C4-2B (cell line): ENCODE measurements around the gene KRTAP1-5.

Experiments used
- ZFX ChIP-seq: fragments of 450-650 bp; IDR thresholded peaks from 2 replicates; pipeline ENCODE4 v1.6.1; 2017
- TF ChIP-seq, protein P1 (sequence below): fragments of 450-650 bp; conservative IDR thresholded peaks from 2 replicates; pipeline ENCODE4 v1.5.1; 2017; ENCODE audit warnings: mild to moderate bottlenecking

DNA sequence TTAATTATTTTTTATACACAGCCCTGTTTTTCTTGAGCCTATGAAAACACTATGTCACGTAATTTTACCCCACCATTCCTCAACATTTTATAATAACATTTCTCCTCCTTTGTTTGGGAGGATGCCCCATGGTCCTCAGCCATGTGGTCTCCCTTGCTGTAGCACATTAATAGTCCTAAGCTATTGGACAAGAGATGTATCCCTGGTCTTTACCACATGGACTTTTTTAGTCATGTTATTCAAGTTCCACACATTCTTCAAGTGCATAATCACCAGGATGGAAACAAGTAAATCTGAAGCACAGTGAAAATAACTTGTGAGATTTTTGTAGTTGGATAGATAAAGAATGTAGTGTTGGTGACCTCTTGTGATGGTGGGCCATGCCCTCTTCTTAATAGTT lies 35.0 kb upstream of the KRTAP1-5 start:
- TF ChIP-seq, protein P1, sequence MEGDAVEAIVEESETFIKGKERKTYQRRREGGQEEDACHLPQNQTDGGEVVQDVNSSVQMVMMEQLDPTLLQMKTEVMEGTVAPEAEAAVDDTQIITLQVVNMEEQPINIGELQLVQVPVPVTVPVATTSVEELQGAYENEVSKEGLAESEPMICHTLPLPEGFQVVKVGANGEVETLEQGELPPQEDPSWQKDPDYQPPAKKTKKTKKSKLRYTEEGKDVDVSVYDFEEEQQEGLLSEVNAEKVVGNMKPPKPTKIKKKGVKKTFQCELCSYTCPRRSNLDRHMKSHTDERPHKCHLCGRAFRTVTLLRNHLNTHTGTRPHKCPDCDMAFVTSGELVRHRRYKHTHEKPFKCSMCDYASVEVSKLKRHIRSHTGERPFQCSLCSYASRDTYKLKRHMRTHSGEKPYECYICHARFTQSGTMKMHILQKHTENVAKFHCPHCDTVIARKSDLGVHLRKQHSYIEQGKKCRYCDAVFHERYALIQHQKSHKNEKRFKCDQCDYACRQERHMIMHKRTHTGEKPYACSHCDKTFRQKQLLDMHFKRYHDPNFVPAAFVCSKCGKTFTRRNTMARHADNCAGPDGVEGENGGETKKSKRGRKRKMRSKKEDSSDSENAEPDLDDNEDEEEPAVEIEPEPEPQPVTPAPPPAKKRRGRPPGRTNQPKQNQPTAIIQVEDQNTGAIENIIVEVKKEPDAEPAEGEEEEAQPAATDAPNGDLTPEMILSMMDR, result no peak
- no peak for TF ChIP-seq ZFX
